Lower leg skin (tissue), 4 donors: ENCODE data around the gene WDR54. TPM values are rescaled to one million over a fixed set of nuclear protein-coding genes. Genes with fewer than 3 reads are reported as not detected.

Experiments used
- DNase-seq, 2 donors: peaks; one replicate each; pipeline ENCODE4 v3.0.0-alpha.2; 2019; ENCODE audit warnings: low spot score in 2 of 2
- H3K4me3 ChIP-seq: fragments of 200-600 bp; sonication (generic); 2 replicates; pipeline ENCODE4 v1.5.1; 2017; ENCODE audit warnings: mild to moderate bottlenecking, low read depth; ENCODE audit not compliant: poor library complexity, severe bottlenecking
- CTCF ChIP-seq, 3 donors: fragments of 450-650 bp; IDR thresholded peaks; one replicate each; pipeline ENCODE4 v1.5.1; 2016; ENCODE audit warnings: antibody characterized with exemption in 3 of 3, mild to moderate bottlenecking in 3 of 3, moderate library complexity in 2 of 3
- POLR2A ChIP-seq, 2 donors: fragments of 450-650 bp; IDR thresholded peaks; one replicate each; pipeline ENCODE4 v1.6.1; 2016 to 2017; ENCODE audit warnings: antibody characterized with exemption in 2 of 2, mild to moderate bottlenecking in 1 of 2, moderate library complexity in 1 of 2
- WGBS, 2 donors: methylation state at CpG; one replicate each; pipeline ENCODE4 v1.1.5; 2018; 5-methylcytosine and 5-hydroxymethylcytosine counted together
- intact Hi-C: fragments of 100-400 bp; cut with DNase I; formaldehyde crosslinking; loops from one replicate; pipeline ENCODE4 v1.15.0; 2023; ENCODE audit warnings: low total_unique reads
- total RNA-seq, 4 donors: library from RNA; depleted of rRNA; stranded (reverse); fragments of >200 nt; gene quantifications; one replicate each; pipeline ENCODE4 v1.1.0, GENCODE V29; 2016

Gene WDR54
- total RNA-seq, 4 donors from 2014 or later, result 5.5 to 13.3 (median 8.0) TPM

- WGBS, 2 donors, result 61 to 74% methylated on average over 3 of the region's 3 CpGs
- intact Hi-C loops, result no loop called here
- no peak overlapping the region for H3K4me3 ChIP-seq
- no peak for DNase-seq
- no peak for TF ChIP-seq CTCF (IDR thresholded peaks at IDR 0.05)
- no peak for TF ChIP-seq POLR2A (IDR thresholded peaks at IDR 0.05)
Observed at GRCh38 chr2:74384051-74384450, 37.5 kb upstream of the WDR54 start.

- WGBS, 2 donors, result 71 to 78% methylated on average over 8 of the region's 8 CpGs
- H3K4me3 ChIP-seq, result no peak overlapping the region
- TF ChIP-seq POLR2A (IDR thresholded peaks at IDR 0.05), result no peak
- no peak for TF ChIP-seq CTCF (IDR thresholded peaks at IDR 0.05)
- intact Hi-C loops, result no loop called here
- DNase-seq, result peak in 1 of 2 donors; percentile 36
Observed at GRCh38 chr2:74385396-74385795, 36.1 kb upstream of the WDR54 start.

GRCh38 chr2:74387346-74387745, 34.2 kb upstream of the WDR54 start:
- intact Hi-C loops, result no loop called here
- 72 to 73% methylated on average over 1 of the region's 1 CpG for WGBS, 2 donors

GRCh38 chr2:74390606-74391005, 30.9 kb upstream of the WDR54 start:
- intact Hi-C loops, result no loop called here
- DNase-seq, result no peak
- no peak overlapping the region for H3K4me3 ChIP-seq
- WGBS, 2 donors, result 44 to 60% methylated on average over 5 of the region's 5 CpGs
- TF ChIP-seq POLR2A (IDR thresholded peaks at IDR 0.05) (no peak), CTCF (IDR thresholded peaks at IDR 0.05) (no peak)

More at GRCh38 chr2:74387346-74387745, 34.2 kb upstream of the WDR54 start:
- H3K4me3 ChIP-seq, result no peak overlapping the region
- DNase-seq, result no peak
- no peak for TF ChIP-seq CTCF (IDR thresholded peaks at IDR 0.05)

GRCh38 chr2:74391209-74391579, 30.3 kb upstream of the WDR54 start:
- intact Hi-C loops, result no loop called here
- 0% methylated on average over 11 of the region's 11 CpGs for WGBS, 2 donors
- no peak for DNase-seq
- H3K4me3 ChIP-seq, result peak overlapping the region; percentile 86
- TF ChIP-seq POLR2A (IDR thresholded peaks at IDR 0.05), result no peak
- TF ChIP-seq CTCF (IDR thresholded peaks at IDR 0.05), result no peak
